GM18858 (cell line): ENCODE data around the gene EHD2.

Source experiments
- ATAC-seq: cut with Tn5 transposase; IDR thresholded peaks from one replicate; pipeline ENCODE4 v1.9.1; 2021; ENCODE audit not compliant: unreplicated experiment

Gene EHD2

DNA sequence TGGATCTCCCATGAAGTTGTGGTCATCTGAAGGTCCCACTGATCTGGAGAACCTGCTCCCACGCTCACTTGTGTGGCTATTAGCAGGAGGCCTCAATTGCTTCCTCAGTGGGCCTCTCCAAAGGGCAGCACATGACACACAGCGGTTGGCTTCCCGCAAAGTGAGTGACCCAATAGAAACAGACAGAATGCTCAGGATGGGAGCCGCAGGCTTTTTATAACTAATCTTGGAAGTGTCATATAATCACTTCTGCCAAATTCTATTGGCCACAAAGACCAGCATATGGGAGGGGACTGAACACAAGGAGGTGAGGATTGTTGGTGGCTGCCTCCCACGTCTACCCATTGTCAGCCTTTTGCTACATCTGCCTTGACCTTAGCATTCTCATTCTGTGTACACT lies 22.1 kb upstream of the EHD2 start:
- ATAC-seq = no peak

GRCh38 chr19:47691782-47692181 lies 21.4 kb upstream of the EHD2 start:
- no peak for ATAC-seq

DNA sequence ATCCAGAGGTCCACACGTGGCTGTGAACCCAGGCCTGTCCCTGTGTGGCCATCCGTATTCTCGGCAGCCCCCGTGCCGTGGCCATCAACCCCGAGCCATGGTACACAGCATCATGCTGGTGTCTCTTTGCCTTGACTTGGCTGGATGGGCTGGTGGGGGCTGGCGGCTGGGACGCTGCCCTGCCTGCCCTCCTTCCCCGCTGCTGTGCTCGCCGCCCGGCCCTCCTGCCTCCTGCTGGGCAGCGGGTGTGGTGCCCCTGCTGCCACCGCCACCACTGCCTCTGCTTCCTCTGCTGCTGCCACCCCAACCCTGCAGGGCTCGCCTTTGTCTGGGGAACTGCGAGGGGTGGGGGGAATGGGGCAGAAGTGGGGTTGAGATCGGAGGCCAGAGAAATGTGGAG lies 19.7 kb upstream of the EHD2 start:
- no peak for ATAC-seq

DNA sequence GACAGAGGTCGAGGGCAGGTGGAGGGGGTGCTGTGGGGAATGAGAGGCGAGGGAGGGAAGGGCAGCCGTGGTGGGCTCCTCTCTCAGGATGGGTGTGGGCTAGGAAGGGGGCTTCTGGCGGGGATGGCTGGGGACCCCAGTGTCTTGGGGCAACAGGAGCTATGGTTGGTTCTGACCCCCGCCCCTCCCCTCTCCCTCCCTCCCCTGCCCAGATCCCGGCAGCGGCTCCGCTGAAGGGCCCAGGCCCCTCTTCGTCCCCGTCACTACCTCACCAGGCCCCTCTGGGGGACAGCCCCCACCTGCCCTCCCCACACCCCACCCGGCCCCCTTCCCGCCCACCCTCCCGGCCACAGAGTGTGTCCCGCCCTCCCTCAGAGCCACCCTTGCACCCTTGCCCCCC lies 19.3 kb upstream of the EHD2 start:
- ATAC-seq = no peak

GRCh38 chr19:47694466-47695273 lies 18.6 kb upstream of the EHD2 start:
- no peak for ATAC-seq

DNA sequence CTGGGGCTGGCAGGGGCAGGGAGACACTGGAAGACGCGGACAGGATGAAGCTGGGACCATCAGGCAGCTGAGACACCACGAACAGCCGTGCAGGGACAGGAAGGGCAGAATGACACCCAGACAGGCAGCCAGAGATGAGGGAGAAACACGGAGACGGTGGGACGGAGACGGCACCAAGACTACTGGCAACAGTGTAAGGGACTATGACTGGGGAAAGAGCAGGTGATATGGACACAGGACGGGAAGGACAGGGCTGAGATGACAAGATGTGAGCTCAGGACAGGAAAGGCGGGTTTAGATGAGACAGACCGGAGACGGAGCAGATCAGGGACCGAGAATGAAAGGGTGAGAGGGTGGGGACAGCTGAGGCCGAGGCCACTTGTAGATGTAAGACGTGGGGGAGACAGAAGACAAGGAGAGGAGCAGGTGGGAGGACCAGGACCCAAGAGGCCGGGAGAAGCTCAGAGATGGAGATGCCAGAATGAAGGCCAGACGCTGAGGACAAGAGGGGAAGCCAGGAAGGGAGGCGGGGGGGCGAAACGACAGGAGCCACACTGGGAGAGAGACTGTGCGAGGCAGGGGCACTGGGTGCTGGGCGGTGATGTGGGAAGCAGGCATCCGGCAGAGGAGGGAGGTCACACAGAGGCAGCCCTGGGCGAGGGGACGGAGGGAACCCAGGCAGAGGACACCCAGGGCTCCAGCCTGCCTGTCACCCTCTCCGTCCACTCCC lies 17.5 kb upstream of the EHD2 start:
- ATAC-seq = no peak

- no peak for ATAC-seq
These were observed 16.6 kb upstream of the EHD2 start for GRCh38 chr19:47696635-47697034.

- no peak for ATAC-seq
These were observed 15.2 kb upstream of the EHD2 start for GRCh38 chr19:47697863-47698609.

GRCh38 chr19:47698631-47699359 lies 14.4 kb upstream of the EHD2 start:
- no peak for ATAC-seq

- no peak for ATAC-seq
These were observed 13.8 kb upstream of the EHD2 start for GRCh38 chr19:47699360-47699917.

DNA sequence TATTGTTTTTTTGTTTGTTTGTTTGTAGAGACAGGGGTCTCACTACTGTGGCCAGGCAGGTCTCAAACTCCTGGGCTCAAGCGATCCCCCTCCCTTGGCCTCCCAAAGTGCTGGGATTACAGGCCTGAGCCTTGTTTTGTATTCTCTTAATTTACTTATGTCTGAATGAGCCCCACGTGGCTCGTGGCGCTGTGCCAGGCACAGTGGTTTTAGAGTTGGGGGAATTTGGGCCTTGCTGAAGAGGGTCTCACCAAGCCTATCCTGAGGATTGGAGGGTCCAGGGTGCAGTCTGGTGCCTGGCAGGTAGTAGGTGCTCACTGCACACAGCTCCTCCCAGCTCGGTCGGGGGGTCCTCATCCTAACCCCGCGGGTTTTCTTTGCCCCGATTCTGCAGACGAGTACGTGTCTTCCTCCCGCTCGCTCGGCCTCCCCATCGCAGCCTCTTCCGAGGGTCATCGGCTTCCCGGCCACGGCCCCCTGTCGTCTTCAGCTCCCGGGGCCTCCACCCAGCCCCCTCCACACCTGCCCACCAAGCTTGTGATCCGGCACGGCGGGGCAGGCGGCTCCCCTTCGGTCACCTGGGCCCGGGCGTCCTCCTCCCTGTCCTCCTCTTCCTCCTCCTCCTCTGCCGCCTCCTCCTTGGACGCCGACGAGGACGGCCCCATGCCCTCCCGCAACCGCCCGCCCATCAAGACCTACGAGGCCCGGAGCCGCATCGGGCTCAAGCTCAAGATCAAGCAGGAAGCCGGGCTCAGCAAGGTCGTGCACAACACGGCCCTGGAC lies 12.1 kb upstream of the EHD2 start:
- no peak for ATAC-seq

DNA sequence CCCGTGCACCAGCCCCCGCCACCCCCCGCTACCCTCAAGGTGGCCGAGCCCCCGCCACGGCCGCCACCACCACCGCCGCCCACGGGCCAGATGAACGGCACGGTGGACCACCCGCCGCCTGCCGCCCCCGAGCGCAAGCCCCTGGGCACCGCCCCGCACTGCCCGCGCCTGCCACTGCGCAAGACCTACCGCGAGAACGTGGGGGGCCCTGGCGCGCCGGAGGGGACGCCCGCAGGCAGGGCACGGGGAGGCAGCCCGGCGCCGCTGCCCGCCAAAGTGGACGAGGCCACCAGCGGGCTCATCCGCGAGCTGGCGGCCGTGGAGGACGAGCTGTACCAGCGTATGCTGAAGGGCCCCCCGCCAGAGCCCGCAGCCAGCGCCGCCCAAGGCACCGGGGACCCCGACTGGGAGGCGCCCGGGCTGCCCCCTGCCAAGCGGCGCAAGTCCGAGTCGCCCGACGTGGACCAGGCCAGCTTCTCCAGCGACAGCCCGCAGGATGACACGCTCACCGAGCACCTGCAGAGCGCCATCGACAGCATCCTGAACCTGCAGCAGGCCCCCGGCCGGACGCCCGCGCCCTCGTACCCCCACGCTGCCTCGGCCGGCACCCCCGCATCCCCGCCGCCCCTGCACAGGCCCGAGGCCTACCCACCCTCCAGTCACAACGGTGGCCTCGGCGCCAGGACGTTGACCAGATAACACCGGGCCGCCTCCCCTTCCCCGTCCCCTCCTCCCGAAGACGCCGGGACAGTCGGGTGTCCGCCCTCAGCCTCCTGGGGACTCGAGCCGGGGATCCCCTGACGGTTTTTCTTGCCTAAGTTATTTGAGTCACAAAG lies 11.3 kb upstream of the EHD2 start:
- no peak for ATAC-seq

DNA sequence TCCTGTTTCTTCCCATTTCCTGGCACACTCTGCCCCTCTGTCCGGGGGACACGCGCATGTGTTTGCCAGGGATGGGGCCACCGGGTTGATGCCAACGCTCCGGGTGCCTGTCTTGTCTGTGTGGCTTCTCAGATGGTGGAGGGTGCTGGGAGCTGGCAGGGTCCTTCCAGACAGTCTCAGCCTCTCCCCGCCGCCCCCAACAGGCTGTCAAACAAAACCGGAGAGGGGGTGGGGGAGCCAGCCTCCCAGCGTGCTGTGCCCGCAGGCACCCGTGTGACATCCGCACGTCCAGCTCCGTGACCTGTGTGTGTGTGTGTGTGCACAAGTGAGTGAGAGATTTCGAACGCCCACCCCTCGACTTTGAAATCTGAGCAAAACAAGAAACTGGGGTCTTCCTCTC lies 10.6 kb upstream of the EHD2 start:
- no peak for ATAC-seq

GRCh38 chr19:47703301-47703700 lies 9.9 kb upstream of the EHD2 start:
- no peak for ATAC-seq

DNA sequence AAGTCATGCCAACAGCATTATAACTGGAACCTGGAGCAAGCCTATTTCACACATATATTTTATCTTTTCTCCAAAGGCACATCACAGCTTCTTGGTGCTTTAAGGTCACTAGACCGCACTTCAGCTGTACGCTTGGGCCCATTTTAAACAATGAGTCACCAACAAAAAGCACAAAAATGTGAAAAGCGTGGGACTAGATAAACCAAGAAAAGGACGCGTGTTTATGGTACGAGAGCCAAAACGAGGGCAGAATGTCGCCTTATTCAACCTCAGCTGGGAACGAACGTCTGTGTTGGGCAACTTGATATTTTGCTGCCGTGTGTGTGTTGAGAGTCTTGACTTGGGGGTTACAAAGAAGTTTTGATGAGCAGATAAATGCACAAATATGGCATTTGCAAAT lies 9.2 kb upstream of the EHD2 start:
- no peak for ATAC-seq

GRCh38 chr19:47704656-47705055 lies 8.6 kb upstream of the EHD2 start:
- ATAC-seq = no peak

DNA sequence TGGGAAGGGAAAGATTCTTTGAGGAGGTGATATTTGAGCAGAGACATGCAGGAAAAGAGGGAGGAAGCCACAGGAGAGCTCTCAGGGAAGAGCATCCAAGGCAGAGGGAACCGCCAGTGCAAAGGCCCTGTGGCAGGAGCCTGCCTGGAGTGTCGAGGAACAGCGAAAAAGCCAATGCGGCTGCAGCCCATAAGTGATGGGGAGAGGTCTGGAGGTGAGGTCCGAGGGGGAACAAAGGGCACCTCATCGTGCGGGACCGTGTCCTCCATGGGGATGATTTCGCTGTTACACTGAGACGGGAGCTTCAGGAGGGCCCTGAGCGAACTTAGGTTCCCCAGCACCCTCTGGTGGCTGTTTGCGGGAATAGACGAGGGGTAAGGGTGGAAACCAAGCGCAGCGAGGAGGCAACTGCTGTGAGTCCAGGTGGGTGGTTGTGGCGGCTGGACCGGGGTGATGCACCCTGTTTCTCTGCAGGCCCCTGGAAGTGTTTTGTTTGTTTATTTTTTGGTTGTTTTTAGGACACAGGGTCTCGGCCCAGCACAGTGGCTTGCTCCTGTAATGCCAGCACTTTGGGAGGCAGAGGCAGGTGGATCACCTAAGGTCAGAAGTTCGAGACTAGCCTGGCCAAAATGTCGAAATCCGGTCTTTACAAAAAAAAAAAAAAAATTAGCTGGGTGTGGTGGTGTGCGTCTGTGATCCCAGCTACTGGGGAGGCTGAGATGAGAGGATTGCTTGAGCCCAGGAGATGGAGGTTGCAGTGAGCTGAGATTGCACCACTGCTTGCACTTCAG lies 5.9 kb upstream of the EHD2 start:
- no peak for ATAC-seq

DNA sequence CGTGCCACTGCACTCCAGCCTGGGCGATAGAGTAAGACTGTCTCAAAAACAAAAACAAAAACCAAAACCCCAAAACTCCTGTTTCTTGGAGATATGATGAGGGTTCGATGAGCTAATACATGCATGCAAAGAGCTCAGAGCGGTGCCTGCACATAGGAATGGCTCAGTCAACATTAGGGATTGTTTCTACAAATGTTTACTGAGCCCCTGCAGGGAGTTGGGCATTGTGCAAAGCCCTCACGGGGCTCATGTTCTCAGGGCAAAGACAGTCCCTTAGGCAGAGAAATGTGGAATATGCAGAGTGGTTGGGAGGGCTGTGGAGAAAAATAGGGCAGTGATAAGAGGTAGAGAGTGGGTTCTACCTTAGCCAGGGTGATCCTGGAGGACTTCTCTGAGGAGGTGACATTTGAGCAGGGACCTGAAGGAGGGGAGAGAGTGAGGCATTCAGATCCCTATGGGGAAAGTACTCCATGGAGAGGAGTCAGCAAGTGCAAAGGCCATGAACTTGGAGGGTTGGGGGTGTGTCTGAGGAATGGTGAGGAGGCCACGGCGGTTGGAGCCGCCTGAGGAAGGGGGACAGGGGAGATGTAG lies 1.5 kb upstream of the EHD2 start:
- ATAC-seq = no peak
